NCI-H1436 (cell line): ENCODE results near the gene MAB21L1.

Source experiments
- DNase-seq: peaks from one replicate; lab custom pipeline; 2025; lab: John Stamatoyannopoulos, UW

Gene MAB21L1

DNA sequence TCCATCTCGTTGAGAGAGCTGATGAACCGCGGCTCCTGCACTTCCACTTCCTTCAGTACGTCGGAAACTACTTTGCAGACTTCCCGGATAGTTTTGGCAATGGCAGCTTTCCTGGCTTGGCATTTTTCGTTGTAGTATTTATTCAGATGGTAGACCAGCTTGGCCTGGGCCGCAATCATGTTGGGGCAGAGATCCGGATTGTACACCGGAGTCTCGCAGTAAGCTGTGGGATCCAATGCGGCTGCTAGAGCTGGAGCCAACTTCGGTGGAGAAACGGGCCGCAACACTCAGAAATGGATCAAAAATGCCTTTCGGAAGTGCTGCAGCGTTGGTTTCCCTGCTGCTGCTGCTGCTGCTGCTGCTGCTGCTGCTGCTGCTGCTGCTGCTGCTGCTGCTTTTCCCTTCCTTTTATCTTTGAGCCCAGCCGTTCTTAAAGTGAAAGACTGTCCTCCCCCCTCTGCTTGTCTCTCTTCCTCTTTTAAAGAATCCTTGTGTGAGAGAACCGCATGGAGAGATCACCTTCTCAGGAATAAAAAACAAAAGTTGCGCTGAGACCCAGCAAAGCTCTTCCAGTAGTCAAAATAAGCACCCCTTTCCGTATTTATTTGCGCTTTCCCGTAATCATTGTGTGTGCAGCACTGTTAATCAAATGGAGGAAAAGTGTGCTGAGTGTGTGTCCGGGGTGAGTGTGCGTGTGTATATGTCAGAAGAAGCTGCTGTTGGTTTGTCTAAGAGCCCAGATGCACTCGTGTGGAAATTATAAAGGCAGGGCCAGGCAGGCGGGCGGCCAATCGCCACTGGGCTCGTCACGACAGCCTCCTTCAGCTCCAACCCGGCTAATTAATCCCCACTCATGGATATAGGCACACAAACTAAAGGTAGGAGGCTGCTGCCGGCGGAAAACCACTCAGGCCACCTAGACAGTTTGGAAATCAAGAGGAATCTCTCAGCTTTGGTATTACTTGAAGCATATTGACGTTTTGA, at the start of gene MAB21L1:
TSS of gene MAB21L1 (minus strand) at position 730 of the 984 bp plus-strand sequence. CDS start at position 179, 551 bp downstream.
- DNase-seq = no peak

DNA sequence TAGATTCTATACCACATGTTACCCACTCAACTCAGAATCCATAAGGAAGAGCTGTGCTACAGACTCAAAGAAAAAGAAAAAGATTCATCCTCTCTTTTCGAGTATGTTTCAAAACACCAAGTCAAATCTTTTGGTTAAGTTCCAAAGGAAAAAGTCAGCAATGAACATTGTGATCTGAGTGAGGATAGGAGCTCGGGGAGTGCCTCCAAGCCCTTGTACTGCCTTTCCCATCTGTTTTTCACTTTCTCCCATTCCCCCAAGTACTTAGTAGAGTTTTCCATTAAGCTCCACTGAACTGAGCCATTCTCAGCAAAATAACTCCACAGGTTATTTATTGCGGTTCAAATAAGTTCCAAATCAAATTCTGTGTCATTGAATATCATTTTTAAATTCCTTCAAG, 47.7 kb upstream of the MAB21L1 start:
- no peak for DNase-seq

DNA sequence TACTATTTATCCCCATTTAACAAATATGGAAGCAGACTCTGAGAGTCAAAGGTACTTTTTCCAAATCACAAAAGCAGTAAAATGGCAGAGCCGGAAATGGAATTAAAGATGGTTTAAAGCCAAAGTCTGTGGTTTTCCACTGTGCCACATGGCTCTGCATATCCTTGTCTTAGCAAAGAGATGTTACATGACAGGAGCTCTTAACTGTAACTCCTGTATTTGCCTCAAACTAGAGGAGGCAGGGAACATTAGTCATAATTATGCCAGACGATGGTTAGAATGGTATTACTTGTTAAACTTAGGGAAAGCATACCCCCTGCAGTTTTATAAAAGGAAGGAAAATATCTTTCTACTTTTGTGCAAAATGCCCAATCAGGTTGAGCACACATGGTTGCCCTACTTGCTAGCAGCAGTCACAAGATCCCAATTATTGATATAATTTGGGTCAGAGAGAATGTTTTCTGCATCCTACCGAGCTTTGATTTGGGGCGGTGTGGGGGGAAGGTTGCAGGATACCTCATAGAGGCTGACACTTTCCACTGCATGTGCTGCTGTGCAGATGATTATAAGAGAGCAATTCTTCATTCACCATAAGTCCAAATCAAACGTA, 42.0 kb upstream of the MAB21L1 start:
- DNase-seq = no peak

DNA sequence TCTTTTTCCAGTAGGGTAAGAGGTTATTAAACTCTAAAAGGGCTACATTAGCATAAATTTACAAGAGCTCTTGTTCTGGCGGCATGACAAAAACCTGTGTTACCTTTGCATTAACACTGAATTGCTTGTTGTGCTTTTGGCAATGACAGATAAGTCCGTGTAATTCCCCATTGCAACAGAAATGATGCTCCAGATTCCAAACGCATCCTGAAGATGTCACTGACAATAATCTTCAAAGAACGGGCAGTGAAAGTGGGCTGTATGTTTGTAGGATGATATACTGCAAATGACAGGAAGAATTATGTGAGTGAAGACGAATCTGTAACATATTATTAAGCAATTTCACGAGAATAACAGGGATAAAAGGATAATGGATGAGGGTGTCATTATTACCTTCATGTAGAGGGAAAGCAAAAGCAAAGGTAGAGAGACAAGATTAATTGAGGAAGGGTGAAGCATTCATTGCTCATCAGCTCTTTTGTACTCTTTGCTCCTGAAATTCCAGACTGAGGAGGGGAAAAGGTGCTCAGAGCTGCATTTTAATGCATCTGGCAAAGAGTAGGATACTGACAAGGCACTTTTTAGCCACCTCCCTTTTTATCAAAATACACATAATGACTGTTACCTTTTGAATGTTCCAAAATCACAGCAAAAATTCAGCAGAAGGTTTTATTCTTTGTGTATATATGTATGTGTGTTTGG, 38.5 kb upstream of the MAB21L1 start:
- no peak for DNase-seq

DNA sequence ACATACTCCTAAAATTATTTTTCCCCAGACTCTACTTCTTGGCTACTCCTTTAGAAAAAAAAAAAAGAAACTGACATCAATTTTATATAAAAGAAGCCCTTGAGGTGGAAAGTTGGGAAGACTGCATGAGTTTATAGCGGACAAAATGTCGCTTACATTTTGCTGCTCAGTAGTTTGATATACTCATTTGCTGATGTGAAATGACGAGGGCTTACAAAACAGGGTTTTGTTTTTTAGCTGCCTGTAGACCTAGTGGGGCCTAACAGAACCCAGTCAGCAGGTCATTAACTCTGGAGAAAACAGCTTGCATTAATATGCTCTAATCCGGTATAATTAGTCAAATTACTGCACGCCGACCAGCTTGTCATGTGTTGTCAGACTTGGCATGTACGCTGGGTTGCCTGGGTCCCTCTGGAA, 37.6 kb upstream of the MAB21L1 start:
- no peak for DNase-seq

- no peak for DNase-seq
Observed at GRCh38 chr13:35512271-35512920, 35.9 kb upstream of the MAB21L1 start.

- no peak for DNase-seq
Observed at GRCh38 chr13:35502456-35502855, 26.0 kb upstream of the MAB21L1 start.

- no peak for DNase-seq
Observed at GRCh38 chr13:35501661-35502235, 25.3 kb upstream of the MAB21L1 start.

DNA sequence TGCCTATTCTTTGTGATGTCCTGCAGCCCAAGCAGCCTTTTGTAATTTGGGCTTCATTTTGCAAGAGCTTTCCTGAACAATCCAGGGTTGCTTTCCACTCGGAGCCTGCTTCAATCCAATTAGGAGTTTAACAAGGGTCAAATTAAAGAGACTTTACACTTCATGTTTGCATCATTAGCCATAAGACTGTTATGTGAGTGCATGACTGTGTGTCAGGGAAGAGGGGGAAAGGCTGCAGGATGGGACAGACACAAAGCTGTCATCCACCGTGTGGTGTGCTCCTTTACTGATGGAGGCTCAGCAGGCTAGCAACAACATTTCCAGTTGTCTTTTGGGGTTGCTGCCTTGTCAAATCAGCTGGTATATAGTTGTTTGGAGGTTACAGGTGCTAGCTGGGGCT, 23.7 kb upstream of the MAB21L1 start:
- DNase-seq = no peak

DNA sequence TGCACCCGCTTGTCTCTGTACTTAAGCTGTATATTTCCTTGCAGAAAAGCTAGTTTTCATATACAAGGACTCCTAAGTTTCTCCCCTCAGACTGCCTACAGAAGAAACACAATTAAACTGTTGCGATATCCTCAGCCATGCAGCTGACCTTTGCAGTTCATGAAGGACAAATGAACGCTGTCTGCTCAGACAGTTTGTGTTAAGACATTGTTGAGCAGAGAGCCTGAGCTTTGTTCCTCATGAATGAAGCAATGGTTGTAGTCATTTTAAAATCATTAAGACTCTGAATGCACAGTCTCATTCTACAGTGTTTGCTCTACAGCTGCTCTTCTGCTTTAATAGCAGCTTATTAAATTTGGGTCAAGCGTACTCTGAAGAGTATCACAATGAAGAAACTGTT, 23.2 kb upstream of the MAB21L1 start:
- DNase-seq = no peak

GRCh38 chr13:35499196-35499662, 22.7 kb upstream of the MAB21L1 start:
- peak; percentile 73 for DNase-seq

GRCh38 chr13:35498231-35498630, 21.7 kb upstream of the MAB21L1 start:
- no peak for DNase-seq

GRCh38 chr13:35496761-35497386, 20.4 kb upstream of the MAB21L1 start:
- DNase-seq = no peak

DNA sequence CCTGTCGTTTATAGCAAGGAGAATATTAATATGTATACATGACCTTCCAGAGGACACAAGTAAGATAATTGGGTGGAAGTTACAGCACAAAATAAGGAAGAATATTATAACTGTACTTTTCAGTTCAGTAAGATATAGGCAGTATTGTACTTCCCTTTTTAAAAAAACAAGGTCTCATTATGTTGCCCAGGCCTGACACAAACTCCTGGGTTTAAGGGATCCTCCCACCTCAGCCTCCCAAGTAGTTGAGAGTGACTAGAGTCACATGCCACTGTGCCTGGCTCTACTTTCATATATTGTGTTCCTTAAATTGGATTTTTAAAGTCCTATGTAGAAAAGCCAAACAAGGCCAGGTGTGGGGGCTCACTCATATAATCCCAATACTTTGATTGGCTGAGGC, 19.5 kb upstream of the MAB21L1 start:
- DNase-seq = no peak

- no peak for DNase-seq
Observed at GRCh38 chr13:35489050-35489449, 12.6 kb upstream of the MAB21L1 start.

- peak; percentile 41 for DNase-seq
Observed at GRCh38 chr13:35485424-35485823, 8.9 kb upstream of the MAB21L1 start.

DNA sequence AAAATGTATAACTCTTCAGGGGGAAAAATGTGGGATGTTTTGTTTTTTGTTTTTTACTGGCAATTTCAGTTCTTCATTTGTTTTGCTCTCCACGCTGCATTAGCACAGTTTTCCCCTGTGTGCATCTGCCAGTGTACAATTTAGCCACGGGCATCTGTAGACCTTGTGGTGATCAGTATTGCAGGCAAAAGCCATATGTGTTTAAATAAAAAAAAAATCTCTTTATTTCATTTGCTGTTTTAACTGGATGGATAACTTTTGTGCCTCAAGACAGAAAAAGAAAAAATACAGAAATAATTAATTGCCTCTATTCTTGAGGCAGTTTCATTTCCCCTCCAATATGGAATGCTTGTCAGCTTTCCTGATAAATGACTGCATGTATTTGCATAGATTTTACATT, 7.9 kb upstream of the MAB21L1 start:
- DNase-seq = no peak

- no peak for DNase-seq
Observed at GRCh38 chr13:35483761-35484160, 7.3 kb upstream of the MAB21L1 start.

DNA sequence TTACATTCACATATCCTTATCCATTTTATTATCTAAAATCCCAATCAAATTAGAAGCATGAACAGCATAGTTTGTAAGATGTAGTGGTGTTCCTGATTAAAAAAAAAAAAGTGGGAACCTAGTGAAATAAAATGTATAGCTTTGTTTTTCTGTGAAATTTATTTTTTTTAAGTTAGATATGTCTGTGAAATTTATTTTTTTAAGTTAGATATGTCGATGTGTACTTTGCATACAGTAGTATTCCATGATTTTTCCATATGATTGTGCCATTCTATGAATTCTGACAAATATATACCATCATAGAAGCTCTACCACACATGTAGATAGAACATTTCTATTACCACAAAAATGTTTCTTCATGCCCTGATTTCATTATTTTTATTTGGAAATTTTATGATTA, 6.0 kb upstream of the MAB21L1 start:
- no peak for DNase-seq

- DNase-seq = no peak
Observed at GRCh38 chr13:35481777-35482176, 5.3 kb upstream of the MAB21L1 start.

GRCh38 chr13:35480346-35480745, 3.9 kb upstream of the MAB21L1 start:
- DNase-seq = no peak
